ENCODE results near the gene SEMA6A.

Gene SEMA6A

DNA sequence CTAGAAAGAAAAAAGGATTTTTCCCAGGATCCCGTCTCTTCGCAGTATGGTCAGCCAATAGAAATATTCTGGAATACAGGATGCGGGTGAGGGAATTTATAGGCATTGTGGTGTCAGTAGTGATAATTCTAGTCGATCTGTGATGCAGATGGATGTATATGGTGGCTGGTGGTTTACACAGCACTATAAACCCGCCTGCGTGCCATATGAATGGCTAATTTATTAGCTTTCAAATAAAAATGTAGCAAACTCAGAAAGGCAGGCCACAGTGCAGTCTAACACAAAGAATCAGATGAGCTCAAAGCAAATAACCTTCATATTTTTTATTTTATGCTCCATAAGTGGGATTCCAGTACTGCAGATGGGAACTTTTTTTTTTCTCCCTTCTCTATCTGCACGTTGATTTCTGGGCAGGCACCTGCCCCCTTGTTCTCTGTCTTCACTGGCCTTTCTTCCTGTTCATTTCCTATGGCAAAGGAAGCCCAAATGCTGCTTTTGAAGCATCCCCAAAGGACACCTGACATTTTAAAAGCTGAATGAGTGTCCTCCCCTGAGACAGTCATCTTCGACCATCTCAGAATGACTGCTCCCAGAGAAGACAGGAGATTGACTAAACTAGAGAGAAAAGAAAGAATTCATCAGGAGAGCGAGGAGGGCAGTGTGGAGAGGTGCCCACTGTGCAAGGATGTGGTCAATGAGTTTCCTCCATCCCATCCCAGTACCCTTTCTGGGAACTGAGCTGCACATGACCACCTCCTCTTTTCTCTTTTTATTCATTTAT is 52.1 kb downstream of the SEMA6A start:
- no peak for DNase-seq (ENCODE audit: low spot score)

DNA sequence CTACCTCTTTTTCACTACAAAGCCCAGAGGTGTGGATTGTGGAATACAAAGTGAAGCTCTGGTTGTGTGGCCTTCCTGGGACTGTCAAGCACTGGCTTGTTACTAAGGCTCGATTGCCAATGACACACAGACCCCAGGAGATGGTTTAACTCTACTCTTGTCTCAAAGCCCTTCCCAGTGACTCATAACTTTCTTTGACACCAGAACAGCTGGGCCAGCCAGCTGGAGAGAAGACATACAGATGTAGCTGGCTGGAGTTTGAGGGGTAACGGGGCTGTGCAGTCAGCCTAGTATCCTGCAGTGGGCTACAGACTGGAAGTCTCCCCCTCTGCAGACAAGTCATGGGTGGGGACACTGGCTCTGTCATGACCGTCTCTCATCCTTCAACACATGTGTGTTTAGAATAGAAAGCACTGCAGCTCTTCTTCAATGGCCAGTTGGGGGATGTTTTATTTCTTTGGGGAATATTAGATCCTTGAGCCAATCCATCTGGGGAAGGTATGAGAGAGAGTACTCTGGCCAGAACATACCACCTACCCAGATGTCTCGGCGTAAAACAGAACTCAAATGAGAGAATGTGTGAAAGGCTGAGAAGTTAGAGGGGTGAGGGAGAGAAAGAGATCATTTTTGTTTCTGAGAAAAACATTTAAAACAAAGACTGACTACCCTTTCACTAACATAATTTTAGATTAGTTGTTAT is 53.3 kb downstream of the SEMA6A start:
- no peak for DNase-seq (ENCODE audit: low spot score)

DNA sequence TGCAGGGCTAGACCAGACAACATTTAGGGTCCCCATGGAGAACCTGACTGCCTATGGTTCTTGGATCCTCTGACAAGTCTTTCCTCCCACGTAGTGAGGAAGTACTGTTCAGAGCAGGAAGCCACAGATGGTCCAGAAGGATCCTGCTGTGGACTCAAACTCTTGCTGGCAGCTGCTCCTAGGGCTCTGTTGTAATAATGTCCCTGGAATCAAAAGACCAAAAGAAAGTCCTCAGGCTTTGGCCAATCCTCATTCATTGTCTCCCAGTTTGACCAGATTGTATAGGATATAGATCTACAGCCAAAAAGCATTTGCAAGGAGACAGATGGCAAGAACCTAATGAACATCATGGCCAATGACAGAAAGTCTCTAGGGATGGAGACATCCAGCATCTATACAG is 53.9 kb downstream of the SEMA6A start:
- DNase-seq (ENCODE audit: low spot score), result no peak

DNA sequence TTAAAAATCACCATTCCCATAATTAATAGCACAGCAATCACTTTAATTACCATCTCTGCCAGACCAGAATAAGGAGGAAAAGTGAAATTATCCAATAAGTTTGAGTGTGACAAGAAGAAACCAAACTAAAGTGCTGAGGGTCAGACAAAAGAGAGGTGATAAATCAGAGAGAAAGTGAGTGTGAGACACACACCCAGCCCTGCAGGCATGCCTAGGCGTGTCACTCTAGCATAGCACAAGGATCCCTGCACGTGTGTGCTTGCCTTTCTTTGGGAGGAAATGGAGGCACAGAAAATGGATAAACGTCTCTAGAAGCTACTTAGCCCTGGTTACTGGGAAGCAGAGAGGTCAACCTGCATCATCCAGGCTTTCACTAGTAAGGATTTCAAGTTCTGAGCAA is 56.2 kb downstream of the SEMA6A start:
- no peak for DNase-seq (ENCODE audit: low spot score)

DNA sequence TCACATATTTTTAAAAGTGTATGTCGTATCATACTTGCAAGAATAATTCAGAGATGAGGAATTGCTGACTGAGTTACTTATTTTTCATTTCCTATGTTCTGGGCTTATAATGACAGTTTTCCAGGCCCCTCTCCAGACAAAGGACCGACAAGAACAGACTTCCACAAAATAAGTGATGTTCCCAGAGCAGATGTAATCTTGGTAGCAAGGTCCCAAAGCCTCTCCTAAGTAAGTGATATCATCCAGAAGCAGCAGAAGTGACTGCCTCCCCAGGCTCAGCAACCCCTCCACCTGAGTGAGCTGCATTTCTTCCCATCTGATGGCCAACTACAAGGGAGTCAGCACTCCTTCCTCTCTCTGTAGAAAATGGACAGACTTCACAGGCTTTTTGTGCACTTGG is 57.1 kb downstream of the SEMA6A start:
- DNase-seq (ENCODE audit: low spot score), result no peak

DNA sequence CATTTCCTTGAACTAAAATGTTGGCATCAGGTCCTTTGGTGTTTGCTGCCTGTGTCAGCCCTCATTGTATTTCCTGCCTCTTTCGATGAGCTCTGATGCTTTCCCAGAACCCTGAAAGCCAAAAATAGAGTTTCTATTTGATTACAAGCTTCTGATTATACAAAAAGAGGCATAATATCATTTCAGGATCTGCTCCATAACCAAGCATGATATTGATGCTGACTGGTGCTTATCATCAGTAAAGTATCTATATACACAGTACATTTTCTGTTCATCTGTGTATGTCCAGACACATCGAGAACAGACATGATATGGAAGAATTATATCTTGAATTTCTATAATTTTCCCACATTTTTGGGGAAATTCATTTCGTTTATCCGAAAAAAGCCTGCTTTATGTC is 58.6 kb downstream of the SEMA6A start:
- no peak for DNase-seq (ENCODE audit: low spot score)

DNA sequence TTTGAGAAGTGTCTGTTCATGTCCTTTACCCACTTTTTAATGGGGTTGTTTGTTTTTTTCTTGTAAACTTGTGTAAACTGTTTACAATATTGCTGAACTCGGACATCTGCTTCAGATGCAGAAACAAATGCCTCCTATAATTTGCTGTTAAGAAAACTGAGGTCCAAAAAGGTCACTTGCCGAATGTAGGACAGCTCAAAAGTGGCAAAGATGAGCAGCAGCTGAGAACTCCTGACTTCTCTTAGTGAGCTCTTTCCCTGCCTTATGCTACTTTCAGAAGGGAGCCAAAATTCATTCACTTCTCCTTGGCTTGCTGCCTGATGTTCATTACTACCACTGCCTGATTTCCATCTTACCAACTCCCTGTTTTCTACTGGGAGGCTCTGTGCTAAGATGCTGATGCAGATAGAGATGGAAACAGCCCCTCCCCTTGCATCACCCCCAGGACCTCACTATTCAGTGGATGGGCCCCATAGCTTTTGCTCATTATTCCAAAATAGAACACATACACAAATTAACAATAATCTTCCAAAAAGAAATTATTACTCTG is 60.1 kb downstream of the SEMA6A start:
- no peak for DNase-seq (ENCODE audit: low spot score)

DNA sequence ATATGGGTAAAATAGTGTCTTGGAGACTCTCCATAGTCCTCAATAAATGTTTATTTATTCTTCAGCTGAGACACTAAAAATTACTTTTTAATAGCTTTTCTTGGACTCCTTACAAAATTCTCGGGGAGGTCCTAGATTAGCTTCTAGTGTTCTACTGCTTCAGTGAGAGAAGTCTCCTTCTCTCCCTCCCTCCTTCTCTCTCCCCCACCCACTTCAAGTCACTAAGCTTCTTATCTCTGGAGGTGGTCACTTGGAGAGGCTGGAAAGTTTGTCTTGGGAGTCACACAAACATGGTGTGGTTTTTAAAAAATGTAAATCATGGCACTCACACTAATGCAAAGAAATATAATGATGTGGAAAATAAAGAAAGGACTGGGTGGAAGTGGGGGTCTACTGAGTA is 64.1 kb downstream of the SEMA6A start:
- DNase-seq (ENCODE audit: low spot score), result no peak

DNA sequence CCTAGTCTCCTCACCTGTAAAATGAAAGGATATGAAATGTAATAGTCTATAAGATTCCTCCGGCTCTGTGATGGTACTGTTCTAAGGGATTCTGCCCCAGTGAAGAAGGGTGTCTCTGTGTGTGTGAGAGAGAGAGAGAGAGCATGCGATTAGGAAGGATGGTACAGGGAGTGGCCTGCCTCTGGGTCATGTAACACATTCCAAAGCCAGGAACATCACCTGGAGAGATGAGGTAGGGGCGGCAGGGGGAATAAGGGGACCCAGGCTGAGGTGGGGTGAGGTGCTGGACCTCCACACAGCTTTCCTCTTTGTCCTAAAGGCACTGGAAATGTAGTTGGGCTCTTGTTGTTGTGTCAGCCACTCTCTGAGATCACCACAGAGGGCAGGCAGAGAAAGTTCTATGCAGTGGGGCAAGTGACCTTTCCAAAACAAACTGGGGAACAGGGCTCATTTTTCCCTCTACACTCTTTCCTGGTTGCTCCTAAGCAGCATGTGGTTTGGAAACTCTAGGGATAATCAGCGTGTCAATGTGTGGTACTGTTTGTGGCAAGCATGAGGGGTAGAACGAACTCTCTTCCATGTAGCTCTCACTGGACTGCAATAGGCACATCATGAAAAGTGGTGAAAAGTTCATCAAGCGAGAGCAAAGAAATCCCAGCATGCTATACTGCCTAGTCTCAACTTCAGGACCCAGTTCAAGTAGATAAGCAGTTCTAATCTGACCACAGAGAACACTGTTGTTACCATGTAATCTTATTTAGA is 65.0 kb downstream of the SEMA6A start:
- no peak for DNase-seq (ENCODE audit: low spot score)

DNA sequence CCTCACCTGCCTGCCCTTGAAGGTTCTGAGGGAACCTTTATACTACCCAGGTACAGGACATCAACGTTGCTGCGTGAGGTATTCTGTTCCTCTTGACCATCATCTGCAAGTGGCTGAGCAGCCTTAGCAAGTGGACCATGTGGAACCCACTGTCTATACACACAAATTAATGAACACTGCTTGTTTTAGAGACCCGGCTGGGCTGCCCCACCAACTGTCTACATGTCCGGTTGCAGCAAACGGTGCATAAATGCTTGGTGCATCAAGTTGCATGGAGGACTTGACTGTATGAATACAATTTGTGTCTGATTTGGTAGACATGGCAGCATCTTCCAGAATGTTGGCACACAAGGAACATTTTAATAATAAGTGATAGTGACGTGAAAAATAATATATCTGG is 65.8 kb downstream of the SEMA6A start:
- no peak for DNase-seq (ENCODE audit: low spot score)

DNA sequence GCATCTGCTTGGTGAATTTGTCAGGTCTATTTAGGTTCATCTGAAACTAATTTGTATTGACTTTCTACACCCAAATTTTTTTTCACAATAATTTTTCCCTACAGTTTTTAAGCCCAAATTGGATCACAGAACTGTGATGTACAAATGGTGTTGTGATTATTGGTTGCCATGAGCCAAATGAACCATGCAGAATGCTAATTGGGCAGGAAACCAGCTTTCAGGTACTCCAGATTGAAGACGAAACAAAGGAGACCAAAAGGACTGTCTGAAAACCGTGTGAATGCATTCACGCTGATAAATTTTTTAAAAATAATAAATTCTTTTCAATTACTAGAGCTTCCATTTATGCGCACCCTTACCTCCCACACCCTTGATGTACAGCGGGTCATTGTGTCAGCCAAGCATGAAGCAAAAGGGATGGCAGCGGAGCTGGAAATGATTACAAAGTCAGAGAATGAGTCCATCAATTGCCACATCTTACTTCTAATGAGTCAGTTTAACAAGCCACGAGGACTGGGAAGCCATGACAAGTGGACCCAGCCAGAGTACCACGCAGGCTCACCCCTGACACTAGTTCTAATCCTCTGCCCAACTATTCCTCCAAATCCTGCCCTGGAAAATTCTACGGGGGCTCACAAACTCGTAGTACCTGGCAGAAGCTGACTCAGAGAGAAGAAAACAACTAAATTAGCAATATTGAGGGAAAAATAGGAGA is 66.5 kb downstream of the SEMA6A start:
- no peak for DNase-seq (ENCODE audit: low spot score)

DNA sequence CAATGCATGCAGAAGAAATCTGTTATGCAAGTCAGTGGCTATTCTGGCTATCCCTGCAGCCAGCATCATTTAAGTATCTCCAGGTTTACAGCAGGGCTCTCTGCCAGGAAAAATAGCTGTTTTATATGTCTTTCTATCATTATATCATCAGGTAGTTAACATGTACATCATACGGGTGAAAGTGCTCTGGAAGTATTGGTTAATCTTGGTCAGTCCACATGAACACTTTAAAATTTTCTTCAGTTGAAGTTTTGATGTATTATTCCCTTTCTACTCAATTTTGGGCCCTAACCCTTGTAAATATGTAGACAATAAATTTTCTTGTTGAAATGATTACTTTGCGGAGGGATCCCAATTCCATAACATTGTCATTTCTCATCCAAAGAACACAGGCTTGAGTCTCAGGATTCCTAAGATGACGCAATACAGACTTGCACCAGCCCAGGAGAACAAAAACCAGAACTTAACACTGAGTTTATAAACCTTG is 67.5 kb downstream of the SEMA6A start:
- DNase-seq (ENCODE audit: low spot score), result no peak

DNA sequence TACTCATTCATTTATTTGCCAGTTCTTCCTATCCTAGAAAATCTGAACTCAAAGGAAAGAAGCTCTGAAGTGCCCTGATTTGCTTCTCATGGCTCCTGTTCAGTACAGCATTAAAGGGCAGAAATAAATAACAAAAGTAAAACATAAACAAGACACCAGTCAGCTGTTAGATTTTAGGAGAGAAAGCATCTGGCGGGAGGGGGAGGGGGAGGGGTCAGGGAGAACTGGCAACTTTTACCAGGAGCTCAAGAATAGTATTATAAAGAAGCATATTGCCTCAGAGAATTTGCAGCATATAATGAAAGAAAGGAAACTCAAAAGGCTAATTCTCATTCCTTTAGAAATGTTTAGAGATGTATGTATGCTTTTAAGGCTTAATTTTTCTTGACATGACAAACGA is 68.1 kb downstream of the SEMA6A start:
- no peak for DNase-seq (ENCODE audit: low spot score)

DNA sequence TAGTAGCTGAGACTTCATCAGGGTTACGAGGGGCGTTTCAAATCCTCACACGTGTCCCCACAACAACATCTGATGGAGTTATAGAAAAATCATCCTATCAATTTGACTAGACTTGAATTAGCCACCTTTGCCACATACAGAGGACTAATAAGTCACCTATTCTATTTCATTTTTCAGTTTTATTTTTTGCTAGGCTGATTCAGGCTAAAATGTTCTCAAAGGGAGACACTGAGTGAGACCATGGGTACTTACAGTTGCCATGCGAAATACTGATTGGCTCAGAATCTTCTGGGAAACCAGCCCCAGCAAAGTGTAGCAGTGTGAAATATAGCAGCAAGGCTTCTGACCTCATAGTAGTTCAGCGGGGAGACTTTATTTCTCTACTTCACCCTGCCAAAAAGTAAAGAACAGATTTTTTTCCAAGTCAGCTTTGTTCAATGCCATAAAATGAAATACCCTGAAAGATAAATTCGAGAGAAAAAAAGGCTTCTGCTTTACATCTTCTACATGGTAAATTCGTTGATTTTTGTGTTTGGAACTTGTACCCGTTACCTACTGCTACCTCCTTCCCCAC is 69.9 kb downstream of the SEMA6A start:
- DNase-seq (ENCODE audit: low spot score), result no peak

DNA sequence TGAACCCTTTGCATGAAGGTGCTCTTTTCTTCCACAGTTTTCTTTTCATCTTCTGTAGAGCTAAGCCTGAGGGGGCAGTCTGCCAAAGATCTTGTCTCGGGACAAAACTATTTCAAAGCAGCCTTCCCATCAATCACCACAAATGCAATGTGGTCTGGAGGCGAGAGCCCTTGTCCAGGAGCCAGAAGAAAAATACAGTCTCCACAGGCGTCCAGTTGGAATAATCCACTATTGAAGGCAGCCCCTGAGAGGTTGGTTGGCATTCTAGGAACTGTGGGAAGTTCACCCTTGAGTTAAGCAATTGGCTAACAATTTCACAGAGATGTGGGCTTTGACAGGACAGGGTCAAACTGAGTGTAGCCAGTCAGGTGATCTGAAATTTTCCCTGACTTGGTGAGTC is 72.0 kb downstream of the SEMA6A start:
- no peak for DNase-seq (ENCODE audit: low spot score)

DNA sequence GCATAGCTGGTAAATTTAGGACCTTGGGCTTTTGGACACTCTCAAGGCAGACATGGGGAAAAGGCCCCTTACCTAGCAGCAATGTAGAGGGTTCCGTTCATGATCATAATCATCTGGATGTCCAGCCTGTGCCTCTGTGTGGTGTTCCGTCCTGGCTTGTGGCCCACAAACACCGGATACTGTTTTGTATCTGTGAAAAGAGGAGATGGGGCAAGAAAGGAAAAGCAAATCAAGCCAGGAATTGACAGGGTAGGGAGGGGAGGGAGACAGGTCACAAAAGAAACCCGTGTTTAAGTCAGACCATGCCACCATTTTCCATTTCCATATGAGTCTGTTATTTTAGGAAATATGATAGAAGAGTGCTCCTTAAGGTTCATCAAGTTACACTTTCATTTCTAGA is 72.5 kb downstream of the SEMA6A start:
- DNase-seq (ENCODE audit: low spot score), result no peak

DNA sequence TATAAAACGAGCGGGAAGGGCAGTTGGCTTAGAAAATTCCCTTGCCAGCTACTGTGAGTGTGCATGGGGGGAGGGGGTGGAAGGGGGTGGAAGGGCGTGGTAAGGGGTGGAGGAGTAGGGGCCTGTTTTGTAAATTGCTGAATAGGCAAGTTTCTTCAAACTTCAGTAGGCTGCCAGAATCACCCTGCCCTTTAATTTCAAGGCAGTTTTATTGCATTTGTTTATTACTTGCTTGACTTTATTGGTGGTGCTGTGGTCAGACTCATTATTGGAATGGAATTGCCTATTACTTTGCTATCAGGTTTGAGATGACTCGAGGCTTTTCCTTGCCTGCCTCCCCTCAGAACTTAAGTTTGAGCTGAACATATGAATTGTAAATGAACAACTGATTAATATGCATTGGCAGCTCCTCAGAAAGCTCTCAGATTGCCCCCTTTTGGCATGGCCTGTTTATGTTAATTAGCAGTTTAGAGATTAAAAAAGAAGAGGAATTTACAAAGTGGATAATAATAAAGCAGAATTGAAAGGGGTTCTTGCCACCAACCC is 76.0 kb downstream of the SEMA6A start:
- no peak for DNase-seq (ENCODE audit: low spot score)

DNA sequence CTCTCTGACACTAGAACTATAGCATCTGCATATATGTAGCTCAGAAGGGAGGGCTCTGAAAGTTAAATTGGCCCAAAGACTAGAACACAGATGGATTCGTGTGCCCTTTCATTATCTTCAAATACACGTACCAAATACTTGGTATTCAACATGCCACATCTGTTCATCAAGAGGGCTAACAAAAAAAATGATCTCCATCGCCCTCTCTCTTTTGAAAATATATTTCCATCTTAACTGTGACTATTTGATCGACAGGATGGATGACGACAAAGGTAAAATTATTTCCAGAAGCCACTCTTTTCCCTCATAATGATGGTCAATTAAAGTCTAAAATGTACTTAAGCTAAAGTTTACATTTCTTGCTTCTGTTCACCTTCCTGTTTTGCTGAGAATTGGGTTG is 77.0 kb downstream of the SEMA6A start:
- no peak for DNase-seq (ENCODE audit: low spot score)

DNA sequence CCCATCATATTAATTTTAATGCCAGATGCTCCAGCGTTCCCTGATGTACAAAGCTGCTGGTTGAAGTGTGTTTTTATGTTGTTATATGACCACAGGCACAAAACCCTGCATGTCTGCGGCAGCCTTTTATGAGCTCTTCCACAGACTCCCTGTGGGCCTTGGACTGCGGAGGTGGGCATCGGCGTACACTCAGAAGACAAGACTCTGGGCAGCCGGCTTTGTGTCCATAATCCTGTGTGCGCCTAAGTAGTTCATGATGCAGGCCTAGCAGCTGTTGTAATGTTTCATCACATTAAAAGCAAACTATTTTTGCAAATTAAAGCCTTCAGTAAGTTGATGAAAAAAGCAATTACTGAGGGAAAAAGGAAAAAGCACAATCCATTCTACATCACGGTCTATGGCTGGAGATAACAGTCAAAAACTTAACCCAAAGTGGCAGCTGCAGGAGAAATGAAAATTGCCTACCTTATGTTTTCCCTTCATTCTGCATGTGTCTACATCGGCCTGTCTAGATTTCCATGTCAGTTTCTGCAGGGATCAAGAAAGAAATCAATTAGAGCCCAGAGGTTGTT is 78.8 kb downstream of the SEMA6A start:
- DNase-seq (ENCODE audit: low spot score), result no peak

DNA sequence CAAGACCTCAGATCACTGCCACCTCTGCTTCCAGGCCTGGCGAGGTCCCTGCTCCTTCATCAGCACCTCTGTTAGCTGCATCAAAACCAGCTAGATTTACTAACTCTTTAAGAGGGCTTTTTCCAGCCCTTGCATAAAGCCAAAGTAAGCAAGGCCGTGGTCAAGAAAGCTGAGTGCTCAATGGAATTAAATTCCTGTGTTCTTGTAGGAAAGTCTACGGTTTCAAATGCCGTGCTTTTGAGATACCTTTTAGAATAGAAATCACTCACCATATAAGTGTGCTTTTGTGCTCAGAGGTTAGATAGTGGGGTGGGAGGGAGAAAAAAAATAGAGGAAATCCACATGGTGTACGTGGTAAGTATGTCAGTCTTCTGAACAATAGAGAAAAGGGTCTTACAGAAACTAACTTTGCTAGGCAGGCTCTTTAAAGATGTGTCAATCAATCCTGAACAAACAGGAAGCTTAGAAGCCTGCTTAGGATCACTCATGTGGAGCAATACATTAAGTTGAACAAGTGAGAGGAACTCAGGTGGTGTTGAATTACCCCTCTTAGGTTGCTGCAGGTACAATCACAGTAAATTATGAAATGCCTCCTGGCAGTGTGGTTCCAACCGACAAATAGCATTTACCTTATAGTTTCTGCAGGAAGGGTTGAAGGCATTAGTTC is 79.7 kb downstream of the SEMA6A start:
- DNase-seq (ENCODE audit: low spot score), result no peak

Data from hepatic stellate cell (primary cell).